Measurements from ENCODE around the gene MCCD1.

The MCCD1 gene

GRCh38 chr6:31538805-31539400 is 10.1 kb downstream of the MCCD1 start:
- Histone ChIP-seq H3K27ac (ENCODE audit: low read depth, low read length) (no peak overlapping the region), H3K9me3 (ENCODE audit: insufficient read depth, low read length) (no peaks in the 10 kb centered on the region), H3K4me2 (ENCODE audit: low read depth, low read length, poor library complexity, severe bottlenecking) (peak overlapping the region; percentile 83), H3K27me3 (ENCODE audit: low read length) (no peaks in the 10 kb centered on the region), H3K79me2 (ENCODE audit: insufficient read depth, low read length) (peaks cover 71% of the 10 kb centered on the region), H3K36me3 (ENCODE audit: low read length) (peaks cover 67% of the 10 kb centered on the region), H2AFZ (ENCODE audit: low read depth, low read length, severe bottlenecking) (no peak overlapping the region), H4K20me1 (ENCODE audit: low read depth, low read length) (peaks cover 60% of the 10 kb centered on the region), H3K9ac (ENCODE audit: low read length) (peak overlapping the region; percentile 79; the same call in 1 of the 2 replicates), H3F3A (ENCODE audit: insufficient read depth) (peaks cover 44% of the 10 kb centered on the region), H3K9me2 (replicated peaks; ENCODE audit: insufficient read depth, low read length) (no peaks in the 10 kb centered on the region), H3K4me3 (ENCODE audit: insufficient read depth, low read length, poor library complexity, severe bottlenecking) (no peak overlapping the region)
- TF ChIP-seq CTCF (IDR thresholded peaks at IDR 0.05; ENCODE audit: insufficient read depth, low read length, poor library complexity, severe bottlenecking) (no peak), EZH2phosphoT487 (conservative IDR thresholded peaks at IDR 0.05; ENCODE audit: low read length) (no peak)

GRCh38 chr6:31540640-31541039 is 11.9 kb downstream of the MCCD1 start:
- no peaks in the 10 kb centered on the region for H3K9me3 ChIP-seq (ENCODE audit: insufficient read depth, low read length)
- peaks cover 44% of the 10 kb centered on the region for H4K20me1 ChIP-seq (ENCODE audit: low read depth, low read length)
- peak overlapping the region; percentile 83 for H3K4me2 ChIP-seq (ENCODE audit: low read depth, low read length, poor library complexity, severe bottlenecking)
- peaks cover 62% of the 10 kb centered on the region for H3K79me2 ChIP-seq (ENCODE audit: insufficient read depth, low read length)
- peaks cover 50% of the 10 kb centered on the region for H3K36me3 ChIP-seq (ENCODE audit: low read length)
- no peak for TF ChIP-seq CTCF (IDR thresholded peaks at IDR 0.05; ENCODE audit: insufficient read depth, low read length, poor library complexity, severe bottlenecking)
- no peak for TF ChIP-seq EZH2phosphoT487 (conservative IDR thresholded peaks at IDR 0.05; ENCODE audit: low read length)
- peak overlapping the region; percentile 83 for H3K27ac ChIP-seq (ENCODE audit: low read depth, low read length)
- H3K4me3 ChIP-seq (ENCODE audit: insufficient read depth, low read length, poor library complexity, severe bottlenecking) = peak overlapping the region; percentile 66
- H2AFZ ChIP-seq (ENCODE audit: low read depth, low read length, severe bottlenecking) = no peak overlapping the region
- no peaks in the 10 kb centered on the region for H3K9me2 ChIP-seq (replicated peaks; ENCODE audit: insufficient read depth, low read length)
- no peaks in the 10 kb centered on the region for H3K27me3 ChIP-seq (ENCODE audit: low read length)
- H3F3A ChIP-seq (ENCODE audit: insufficient read depth) = peaks cover 44% of the 10 kb centered on the region
- H3K9ac ChIP-seq (ENCODE audit: low read length) = peak overlapping the region; percentile 79

GRCh38 chr6:31541059-31541657 is 12.4 kb downstream of the MCCD1 start:
- H3K4me3 ChIP-seq (ENCODE audit: insufficient read depth, low read length, poor library complexity, severe bottlenecking) = peak overlapping the region; percentile 66
- no peaks in the 10 kb centered on the region for H3K9me3 ChIP-seq (ENCODE audit: insufficient read depth, low read length)
- TF ChIP-seq CTCF (IDR thresholded peaks at IDR 0.05; ENCODE audit: insufficient read depth, low read length, poor library complexity, severe bottlenecking) (no peak), EZH2phosphoT487 (conservative IDR thresholded peaks at IDR 0.05; ENCODE audit: low read length) (no peak)
- H3K9ac ChIP-seq (ENCODE audit: low read length) = peak overlapping the region; percentile 79
- peak overlapping the region; percentile 83 for H3K4me2 ChIP-seq (ENCODE audit: low read depth, low read length, poor library complexity, severe bottlenecking)
- no peak overlapping the region for H2AFZ ChIP-seq (ENCODE audit: low read depth, low read length, severe bottlenecking)
- peaks cover 39% of the 10 kb centered on the region for H3F3A ChIP-seq (ENCODE audit: insufficient read depth)
- peaks cover 38% of the 10 kb centered on the region for H4K20me1 ChIP-seq (ENCODE audit: low read depth, low read length)
- H3K36me3 ChIP-seq (ENCODE audit: low read length) = peaks cover 45% of the 10 kb centered on the region
- peak overlapping the region; percentile 83 for H3K27ac ChIP-seq (ENCODE audit: low read depth, low read length)
- no peaks in the 10 kb centered on the region for H3K27me3 ChIP-seq (ENCODE audit: low read length)
- H3K9me2 ChIP-seq (replicated peaks; ENCODE audit: insufficient read depth, low read length) = no peaks in the 10 kb centered on the region
- H3K79me2 ChIP-seq (ENCODE audit: insufficient read depth, low read length) = peaks cover 57% of the 10 kb centered on the region

Data from SU-DHL-6 (cell line).